HG03469 (cell line): ENCODE results near the gene KRTAP1-4.
"Not testable (repeated sequence)": the region's sequence is repeated elsewhere in the genome, so short reads cannot be mapped to it uniquely, and the experiment has no call there.

ENCODE experiments used
- ATAC-seq: cut with Tn5 transposase; IDR thresholded peaks from one replicate; pipeline ENCODE4 v1.9.1; 2021; ENCODE audit warnings: mild to moderate bottlenecking, moderate library complexity, moderate number of reproducible peaks; ENCODE audit not compliant: unreplicated experiment

The KRTAP1-4 gene

GRCh38 chr17:41009301-41009760 is 20.7 kb downstream of the KRTAP1-4 start:
- ATAC-seq = no peak

GRCh38 chr17:41008811-41009210 is 21.2 kb downstream of the KRTAP1-4 start, which contains the start of gene KRTAP3-1:
Gene KRTAP3-1, minus strand, starts transcription at chr17:41009128. Its CDS starts 54 bp downstream, at chr17:41009074.
- ATAC-seq = no peak

DNA sequence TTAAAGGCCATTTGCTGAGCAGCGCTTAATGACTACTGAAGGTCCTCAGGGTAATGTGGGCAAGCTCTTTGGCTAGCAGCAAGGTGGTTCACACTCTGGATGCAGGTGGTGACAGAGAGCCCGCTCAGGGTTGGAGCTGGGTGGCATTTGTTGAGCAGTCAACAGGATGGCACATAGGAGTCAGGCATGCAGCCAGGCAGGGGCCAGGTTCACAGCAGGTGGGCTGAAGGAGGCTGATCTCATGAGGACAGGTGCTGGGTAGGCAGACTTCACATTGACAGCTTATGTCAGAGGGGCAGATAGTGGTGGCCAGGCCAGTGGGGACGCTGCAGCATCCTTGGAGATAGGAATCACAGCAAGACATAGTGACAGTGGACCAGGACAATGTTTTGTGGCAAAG is 25.6 kb downstream of the KRTAP1-4 start:
- no peak for ATAC-seq

GRCh38 chr17:41003926-41004325 is 26.1 kb downstream of the KRTAP1-4 start:
- ATAC-seq = no peak

DNA sequence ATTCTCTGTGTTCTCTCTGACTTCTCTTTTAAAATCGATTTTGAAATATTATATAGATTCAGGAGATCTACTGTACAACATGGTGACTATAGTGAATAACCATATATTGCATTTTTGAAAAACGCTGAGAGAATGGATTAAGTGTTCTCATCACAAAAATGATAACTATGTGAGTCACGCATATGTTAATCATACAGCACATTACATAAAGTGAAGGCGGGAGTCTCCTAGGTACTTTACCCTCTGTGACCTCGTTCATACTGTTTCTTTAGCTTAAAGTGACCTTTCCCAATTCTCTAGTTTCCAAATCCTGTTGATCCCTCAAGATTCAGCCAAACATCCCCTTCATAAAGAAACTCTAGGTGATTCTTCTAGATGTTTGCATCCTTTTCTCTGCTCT is 27.2 kb downstream of the KRTAP1-4 start:
- ATAC-seq = no peak

DNA sequence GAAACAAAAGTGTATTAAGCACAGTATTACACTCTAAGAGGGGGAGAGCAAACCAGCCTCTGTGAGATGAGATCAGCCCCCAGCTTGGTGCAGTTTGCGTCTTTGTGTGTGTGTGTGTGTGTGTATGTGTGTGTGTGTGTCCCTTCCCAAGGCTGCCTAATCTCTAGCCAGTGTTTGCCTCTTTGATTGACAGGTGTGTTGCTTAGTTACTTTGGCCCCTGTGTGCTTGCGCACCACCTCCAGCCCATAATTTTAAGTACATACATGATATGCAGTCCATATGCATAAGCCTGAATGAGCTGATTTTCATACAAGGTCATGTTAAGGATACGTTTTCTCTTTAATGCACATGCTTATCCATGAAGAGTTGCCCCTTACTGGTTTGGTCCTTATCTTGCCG is 28.2 kb downstream of the KRTAP1-4 start:
- no peak for ATAC-seq

DNA sequence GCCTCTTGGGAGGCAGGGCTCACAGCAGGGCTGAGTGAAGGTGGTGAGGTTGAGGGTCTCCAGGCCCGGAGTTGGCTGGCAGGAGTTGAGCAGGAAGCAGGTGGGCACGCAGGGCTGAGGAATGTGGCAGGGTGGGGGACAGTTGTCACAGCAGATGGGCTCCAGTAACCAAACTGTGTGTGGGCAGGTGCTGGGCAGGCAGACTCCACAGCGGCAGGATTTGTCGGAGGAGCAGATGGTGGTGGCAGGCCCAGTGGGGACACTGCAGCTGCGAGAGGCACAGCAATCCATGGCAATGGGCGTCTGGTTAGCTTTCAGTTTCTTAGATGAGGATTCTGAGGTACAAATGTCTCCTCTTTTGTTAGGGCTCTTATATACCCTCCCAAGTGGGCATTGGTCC is 30.4 kb downstream of the KRTAP1-4 start, which contains the start of gene KRTAP3-2:
TSS of gene KRTAP3-2 (minus strand) at position 344 of the 400 bp plus-strand sequence. CDS start at position 291, 53 bp downstream.
- ATAC-seq = not testable (repeated sequence)

DNA sequence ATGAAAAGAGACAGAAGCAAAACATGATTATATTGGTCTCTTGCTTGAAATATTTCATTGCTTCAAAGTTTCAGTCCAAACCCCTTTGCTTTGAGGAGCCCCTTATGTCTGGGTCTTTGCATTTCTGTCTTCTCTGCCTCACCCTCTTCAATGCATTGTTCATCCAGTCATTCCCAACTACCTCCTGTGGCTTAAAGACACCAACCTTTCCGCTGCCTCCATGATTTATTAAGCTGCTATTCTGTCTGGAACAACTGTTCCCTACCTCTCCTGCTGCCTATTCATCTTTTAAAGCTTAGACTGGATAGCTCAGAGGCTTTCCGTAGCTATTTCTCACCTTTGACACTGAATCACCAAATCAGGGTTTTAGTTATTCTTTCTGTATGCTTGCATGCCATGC is 32.6 kb downstream of the KRTAP1-4 start:
- no peak for ATAC-seq

- ATAC-seq = no peak
These were observed 33.2 kb downstream of the KRTAP1-4 start for GRCh38 chr17:40996829-40997228.

GRCh38 chr17:40995116-40995515 is 34.9 kb downstream of the KRTAP1-4 start:
- no peak for ATAC-seq

DNA sequence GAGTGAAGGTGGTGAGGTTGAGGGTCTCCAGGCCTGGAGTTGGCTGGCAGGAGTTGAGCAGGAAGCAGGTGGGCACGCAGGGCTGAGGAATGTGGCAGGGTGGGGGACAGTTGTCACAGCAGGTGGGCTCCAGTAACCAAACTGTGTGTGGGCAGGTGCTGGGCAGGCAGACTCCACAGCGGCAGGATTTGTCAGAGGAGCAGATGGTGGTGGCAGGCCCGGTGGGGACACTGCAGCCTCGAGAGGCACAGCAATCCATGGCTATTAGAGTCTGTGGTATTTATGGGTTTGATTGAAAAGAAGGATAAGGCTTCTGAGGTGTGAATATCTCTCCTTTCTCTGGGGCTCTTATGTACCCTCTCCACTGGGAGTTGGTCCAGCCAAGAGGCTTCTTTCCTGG is 36.2 kb downstream of the KRTAP1-4 start, which contains the start of gene KRTAP3-3:
TSS of gene KRTAP3-3 (minus strand) at position 326 of the 400 bp plus-strand sequence. CDS start at position 259, 67 bp downstream.
- ATAC-seq = no peak

GRCh38 chr17:40993084-40993483 is 36.9 kb downstream of the KRTAP1-4 start:
- no peak for ATAC-seq

GRCh38 chr17:40992666-40993065 is 37.3 kb downstream of the KRTAP1-4 start:
- no peak for ATAC-seq

- ATAC-seq = no peak
These were observed 43.1 kb downstream of the KRTAP1-4 start for GRCh38 chr17:40986920-40987319.

DNA sequence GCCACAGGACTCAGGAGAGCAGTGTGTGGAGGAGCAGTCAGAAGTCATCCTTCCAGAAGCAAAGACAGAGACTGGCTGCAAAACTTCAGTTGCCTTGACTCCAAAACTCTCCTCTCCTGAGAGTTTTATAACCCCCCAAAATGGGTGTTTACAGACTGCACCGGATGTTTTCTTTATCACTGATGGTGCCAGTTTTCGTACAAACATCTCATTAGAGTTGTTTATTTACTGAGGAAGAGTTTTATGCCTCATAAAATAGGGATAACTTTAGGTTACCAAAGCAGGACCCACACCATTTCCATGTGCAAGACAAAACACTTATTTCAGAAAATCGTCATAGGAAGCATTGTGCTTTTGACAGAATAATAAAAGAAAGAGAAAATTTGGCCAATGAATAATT is 45.8 kb downstream of the KRTAP1-4 start, which contains the start of gene KRT40:
TSS of gene KRT40 (minus strand) at position 101 of the 400 bp plus-strand sequence. CDS start at position 48, 53 bp downstream.
- no peak for ATAC-seq

DNA sequence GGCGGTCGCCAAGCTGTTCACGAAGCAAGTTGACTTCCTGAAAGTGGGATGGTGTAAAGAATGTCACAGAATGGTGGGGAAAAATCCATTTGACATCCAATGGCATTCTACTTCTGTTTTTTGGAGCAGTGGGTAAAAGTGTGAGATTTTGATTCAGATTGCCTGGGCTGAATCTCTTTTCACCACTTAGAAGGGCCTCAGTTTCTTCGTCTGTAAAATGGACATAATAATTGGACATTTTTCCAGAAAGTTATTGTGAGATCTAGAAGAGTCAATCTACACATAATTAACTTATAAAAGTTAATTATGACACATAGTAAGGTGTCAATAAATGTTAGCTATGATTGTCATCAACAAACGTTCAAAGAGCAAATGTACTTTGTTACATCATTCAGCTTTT is 48.9 kb downstream of the KRTAP1-4 start:
- ATAC-seq = no peak

GRCh38 chr17:40980596-40980995 is 49.4 kb downstream of the KRTAP1-4 start:
- no peak for ATAC-seq

GRCh38 chr17:40980117-40980516 is 49.9 kb downstream of the KRTAP1-4 start:
- no peak for ATAC-seq
